ENCODE results near the gene CEP170B.

Gene CEP170B

GRCh38 chr14:104937161-104937560 lies 72.1 kb downstream of the CEP170B start:
- TF ChIP-seq CTCF (conservative IDR thresholded peaks at IDR 0.05; ENCODE audit: control insufficient read depth, insufficient read depth, low read depth, low read length): no peak
- no peak for DNase-seq (ENCODE audit: low read depth)
- H3K4me3 ChIP-seq (ENCODE audit: control insufficient read depth, low read depth, low read length): no peak overlapping the region

GRCh38 chr14:104937694-104938365 lies 72.8 kb downstream of the CEP170B start:
- TF ChIP-seq CTCF (conservative IDR thresholded peaks at IDR 0.05; ENCODE audit: control insufficient read depth, insufficient read depth, low read depth, low read length): no peak
- DNase-seq (ENCODE audit: low read depth): no peak

GRCh38 chr14:104938436-104938835 lies 73.4 kb downstream of the CEP170B start:
- no peak for TF ChIP-seq CTCF (conservative IDR thresholded peaks at IDR 0.05; ENCODE audit: control insufficient read depth, insufficient read depth, low read depth, low read length)
- H3K4me3 ChIP-seq (ENCODE audit: control insufficient read depth, low read depth, low read length): no peak overlapping the region
- no peak for DNase-seq (ENCODE audit: low read depth)

More at GRCh38 chr14:104937694-104938365, 72.8 kb downstream of the CEP170B start:
- H3K4me3 ChIP-seq (ENCODE audit: control insufficient read depth, low read depth, low read length): no peak overlapping the region

- DNase-seq (ENCODE audit: low read depth): no peak
- no peak for TF ChIP-seq CTCF (conservative IDR thresholded peaks at IDR 0.05; ENCODE audit: control insufficient read depth, insufficient read depth, low read depth, low read length)
Measured at GRCh38 chr14:104938960-104939359, 73.9 kb downstream of the CEP170B start.

GRCh38 chr14:104939666-104940410 lies 74.8 kb downstream of the CEP170B start:
- no peak overlapping the region for H3K4me3 ChIP-seq (ENCODE audit: control insufficient read depth, low read depth, low read length)
- DNase-seq (ENCODE audit: low read depth): no peak
- no peak for TF ChIP-seq CTCF (conservative IDR thresholded peaks at IDR 0.05; ENCODE audit: control insufficient read depth, insufficient read depth, low read depth, low read length)

More at GRCh38 chr14:104938960-104939359, 73.9 kb downstream of the CEP170B start:
- no peak overlapping the region for H3K4me3 ChIP-seq (ENCODE audit: control insufficient read depth, low read depth, low read length)

GRCh38 chr14:104940526-104941150 lies 75.6 kb downstream of the CEP170B start:
- no peak for TF ChIP-seq CTCF (conservative IDR thresholded peaks at IDR 0.05; ENCODE audit: control insufficient read depth, insufficient read depth, low read depth, low read length)
- H3K4me3 ChIP-seq (ENCODE audit: control insufficient read depth, low read depth, low read length): no peak overlapping the region
- DNase-seq (ENCODE audit: low read depth): no peak

Data from fibroblast of mammary gland (primary cell).